Left hindlimb (tissue), 1 donor: ENCODE results near the gene WBP11.

Experiments
- DNase-seq: peaks from one replicate; pipeline ENCODE4 v3.0.0-alpha.2; 2018

WBP11 gene

DNA sequence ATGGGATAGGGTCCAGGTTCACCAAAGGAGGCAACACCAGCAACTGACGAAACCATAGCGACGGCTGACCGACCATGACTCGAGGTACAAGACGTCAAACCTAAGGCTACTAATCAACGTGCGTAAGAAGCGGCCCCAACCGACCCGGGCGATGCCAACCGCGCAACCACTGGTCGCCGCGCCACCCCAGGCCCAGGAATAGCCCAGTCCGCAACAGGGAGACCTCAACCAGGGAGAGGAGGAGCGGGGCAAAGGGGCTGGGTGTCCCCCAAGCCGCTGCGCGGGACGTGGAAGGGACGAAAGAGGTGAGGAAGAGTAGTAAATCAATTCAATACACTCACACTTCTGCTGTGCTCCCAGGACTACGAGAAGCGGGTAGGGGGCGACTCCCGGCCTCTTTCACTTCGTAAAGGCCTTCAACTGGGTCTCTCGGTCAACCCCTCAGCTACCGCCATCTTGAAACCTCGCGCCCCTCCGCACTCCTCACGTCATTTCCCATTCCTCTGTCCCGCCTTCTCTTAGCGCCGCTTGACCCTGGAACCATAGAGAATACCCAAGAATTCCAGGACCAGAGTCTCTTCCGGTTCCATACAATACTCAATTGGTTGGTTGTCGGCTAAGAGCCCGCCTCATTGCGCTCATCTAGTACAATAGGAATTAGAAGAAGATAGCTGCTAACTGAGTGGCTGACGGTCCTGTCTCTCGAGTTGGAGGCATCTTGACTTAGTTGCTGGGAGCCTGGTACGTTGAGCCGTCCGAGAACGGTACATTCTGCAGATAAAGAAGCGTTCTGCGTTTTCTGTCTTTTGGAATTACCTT is at the start of gene WBP11, which contains the start of gene C12orf60:
Gene WBP11 (minus strand): TSS at position 468 of the 819 bp plus-strand sequence. CDS start 2,095 bp downstream, outside the sequence.
Gene C12orf60 (plus strand): TSS at position 660 of the 819 bp plus-strand sequence. CDS start 19,266 bp downstream, outside the sequence.
- peak; percentile 96 for DNase-seq

DNA sequence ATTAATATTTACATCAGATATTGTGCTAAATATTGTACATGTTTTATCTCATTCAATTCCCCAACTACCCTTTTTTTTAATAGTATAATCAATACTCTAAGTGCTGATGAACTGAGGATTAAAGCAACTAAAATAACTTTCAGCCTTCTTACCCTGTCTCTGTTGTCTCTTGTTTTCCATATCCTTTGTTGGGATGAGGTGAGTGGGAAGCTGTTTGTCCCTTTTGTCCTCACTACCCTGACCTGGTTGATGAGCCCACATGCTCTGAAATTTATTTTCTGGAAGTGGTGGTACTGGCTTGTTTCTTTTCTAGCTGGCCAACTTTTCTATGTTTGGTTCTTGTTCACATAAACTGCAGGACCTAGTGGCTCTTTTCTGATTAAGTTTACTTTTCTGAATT is 49.6 kb upstream of the WBP11 start:
- DNase-seq: no peak

DNA sequence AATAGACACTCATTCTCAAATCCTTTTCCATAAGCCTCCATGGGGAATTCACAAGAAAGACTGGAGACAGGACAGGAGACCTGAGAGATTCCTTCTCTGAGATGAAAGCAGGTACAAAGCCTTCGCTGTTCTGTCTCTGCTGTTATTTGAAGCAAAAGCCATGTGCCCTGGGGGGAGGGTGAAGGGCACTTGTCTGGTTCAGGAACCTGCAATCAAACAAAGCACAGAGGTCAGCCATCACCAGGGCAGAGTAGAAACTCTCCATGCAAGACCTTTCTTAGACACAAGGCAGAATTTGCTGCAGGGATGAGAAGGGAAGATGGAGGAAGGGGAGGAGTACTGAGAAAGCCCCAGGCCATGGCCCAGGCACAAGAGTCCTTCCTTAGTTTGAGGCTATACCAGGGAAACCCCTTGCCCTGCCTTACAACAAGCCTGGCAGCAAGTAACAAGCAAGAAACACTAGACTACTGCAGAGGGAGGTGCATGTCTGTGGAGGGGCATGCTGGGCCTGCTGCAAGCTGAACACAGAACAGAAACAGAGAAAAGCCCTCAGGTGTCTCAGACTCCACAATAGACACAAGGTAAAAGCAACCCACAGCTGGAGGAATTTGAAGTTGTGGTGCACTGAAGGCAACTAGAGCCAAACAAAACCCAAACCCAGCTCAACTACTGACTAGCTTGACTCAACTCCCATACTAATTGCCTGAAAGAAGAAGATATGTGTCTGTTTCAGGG is 47.8 kb upstream of the WBP11 start:
- no peak for DNase-seq

DNA sequence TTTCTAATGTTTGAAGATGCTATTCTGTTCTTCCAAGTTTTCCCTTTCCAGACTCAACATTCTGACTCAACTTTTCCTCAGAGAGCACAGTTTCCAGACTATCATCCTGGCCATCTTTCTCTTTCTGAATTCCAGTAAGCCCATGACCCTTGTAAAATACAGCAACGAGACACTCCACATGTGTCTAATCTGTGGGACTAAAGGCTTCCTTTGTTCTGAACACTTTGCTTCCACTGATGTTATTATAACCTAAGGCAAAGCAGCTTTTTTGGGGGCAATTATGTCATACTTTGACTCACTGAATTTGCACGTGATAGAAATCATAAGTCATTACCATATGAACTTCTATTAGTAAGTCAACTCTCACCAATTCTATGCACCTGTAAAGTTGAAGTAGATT is 46.4 kb upstream of the WBP11 start:
- no peak for DNase-seq

DNA sequence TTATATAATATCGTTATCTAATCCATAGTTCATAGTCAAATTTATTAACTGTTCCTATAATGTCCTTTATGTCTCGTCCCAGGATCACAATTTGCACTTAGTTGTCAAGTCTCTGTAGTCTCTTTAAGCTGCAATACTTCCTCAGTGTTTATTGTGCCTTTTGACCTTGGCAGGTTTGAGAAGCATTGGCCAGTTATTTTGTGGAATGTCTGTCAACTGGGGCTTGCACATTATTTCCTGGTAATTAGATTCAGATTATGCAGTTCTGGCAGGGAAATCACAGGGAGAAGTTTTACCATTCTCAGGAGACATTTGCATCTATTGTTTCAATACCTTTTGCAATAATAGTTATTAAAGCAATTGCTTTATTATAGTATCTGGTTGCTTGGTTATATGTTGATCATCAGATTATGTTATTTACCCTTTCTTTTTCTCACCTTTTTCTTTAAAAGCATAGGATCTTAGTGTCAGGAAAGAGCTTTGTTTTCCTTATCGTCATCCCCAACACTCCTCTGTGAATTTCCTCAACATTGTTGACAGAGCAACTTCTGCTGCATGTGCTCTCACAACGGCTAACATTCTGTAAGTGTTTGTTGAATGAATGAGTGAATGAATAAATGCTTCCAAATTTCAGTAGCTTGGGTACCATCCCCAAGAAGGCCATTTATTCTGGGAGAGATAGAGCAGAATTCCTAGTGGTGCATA is 43.8 kb upstream of the WBP11 start:
- DNase-seq: no peak

DNA sequence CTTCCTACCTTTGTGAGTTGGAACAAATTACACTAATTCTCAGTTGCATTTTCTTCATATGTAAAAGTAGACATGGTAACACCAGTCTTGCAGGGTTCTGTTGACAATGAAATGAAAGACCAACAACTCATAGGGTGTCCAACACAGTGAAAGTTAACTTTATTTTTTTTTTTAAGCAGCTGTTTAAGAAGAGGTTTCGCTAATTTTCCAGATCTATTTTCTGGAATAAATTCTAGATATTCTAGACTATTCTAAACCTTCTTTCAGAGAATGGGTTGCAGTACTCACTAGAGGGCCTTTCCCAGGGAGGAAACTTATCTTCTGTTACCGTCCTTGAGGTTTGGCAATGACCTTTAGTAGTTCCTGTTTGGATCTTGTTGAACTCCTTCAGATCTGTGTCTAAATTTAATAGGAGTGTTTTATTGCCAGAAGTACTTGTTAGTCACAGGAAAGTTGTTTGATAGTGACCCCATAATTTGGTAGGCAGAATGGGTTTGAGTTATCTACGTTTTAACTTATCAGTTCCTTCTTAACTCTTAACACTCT is 42.8 kb upstream of the WBP11 start:
- no peak for DNase-seq

DNA sequence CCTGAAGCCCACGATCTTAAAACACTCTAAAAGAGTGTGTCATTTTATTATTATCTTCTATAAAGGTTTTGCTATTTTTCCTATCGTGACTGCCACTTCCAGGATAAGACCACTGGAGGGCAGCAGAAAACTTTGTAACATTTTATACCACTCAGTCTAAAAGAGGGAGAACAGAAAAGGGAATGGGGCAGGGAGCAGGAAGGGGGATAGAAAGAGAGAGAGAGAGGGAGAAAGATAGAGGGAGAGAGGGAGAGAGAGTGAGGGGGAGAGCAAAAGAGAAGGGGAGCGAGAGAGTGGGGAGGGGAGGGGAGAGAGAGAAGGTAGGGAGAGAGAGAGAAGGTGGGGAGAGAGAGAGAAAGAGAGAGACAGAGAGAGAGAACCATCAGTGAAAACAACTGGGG is 42.1 kb upstream of the WBP11 start:
- peak; percentile 52 for DNase-seq

DNA sequence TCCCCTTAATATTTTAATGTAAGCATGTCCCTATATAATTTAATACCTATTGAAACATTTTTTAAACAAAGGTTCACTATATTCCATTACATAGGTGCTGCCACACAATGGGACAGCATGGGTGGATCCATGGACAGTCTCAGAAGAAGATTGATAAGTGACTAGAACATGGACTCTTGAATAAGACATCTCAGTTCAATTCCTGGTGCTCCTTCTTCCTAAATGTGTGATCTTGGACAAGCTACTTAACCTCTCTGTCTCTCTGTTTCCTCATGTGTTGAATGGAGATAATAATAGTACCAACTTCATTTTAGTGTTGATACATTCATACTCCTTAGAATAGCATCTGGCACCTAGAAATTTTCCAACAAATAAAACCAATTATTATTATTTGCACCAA is 41.1 kb upstream of the WBP11 start:
- no peak for DNase-seq

DNA sequence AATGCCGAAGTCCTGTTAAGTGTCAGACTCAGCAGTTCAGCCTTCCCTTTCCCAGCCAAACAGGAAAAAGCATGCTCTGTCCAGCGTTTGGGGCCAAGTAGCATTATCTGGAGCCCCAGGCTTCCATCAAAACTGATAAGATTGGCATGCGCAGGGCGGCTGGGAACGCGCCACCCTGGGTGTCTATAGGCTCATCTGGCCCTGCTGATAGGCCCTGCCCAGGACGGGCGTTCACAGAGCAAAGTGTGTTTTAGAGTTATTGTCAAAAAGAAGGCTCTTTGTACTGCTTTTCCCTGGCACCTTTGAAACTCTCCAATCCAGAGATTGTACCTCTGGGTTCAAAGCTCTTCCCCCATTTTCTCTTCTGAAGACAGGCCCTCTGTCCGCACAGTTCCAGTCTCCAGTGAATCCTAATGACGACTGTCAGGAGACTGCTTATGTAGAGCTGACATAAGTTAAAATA is 40.2 kb upstream of the WBP11 start, which contains the start of gene ART4:
Gene ART4 (minus strand): TSS at position 102 of the 463 bp plus-strand sequence. CDS start 413 bp downstream, outside the sequence.
- no peak for DNase-seq

DNA sequence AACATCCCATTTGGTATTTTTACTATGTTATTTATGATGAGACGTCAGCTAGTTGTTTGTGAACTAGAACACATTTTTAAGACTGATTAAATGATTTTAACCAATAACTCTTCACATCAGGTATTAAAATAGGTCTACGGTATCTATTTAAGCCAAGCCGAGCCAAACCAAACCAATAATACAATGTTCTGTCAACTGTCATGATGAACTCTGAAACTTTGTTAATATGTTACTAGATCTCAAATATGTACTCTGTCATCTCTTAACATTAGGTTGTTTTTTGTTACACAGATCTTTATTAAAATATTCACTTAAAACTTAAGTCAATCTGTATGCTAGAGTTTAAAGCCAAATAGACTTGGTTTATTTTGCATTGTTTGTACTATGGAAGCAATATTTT is 39.0 kb upstream of the WBP11 start:
- no peak for DNase-seq

DNA sequence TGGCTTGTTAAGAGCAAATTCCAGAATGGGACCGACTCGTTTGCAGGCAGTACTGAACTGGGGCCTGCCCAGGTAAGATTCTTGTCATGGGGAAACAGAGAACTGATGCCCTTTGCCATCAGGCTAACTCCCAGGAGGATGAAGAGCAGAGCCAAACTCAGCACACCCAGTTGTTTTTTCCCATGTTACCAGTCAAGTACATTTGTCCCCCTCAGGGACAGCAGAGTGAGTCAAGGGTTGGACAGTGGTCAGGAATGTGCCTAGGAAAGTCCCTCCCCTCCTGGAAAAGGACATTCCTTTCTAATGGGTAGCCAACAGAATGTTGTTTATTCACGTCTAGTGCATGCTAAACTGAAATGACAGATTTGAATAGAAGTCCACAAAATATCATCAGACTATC is 38.5 kb upstream of the WBP11 start:
- no peak for DNase-seq

DNA sequence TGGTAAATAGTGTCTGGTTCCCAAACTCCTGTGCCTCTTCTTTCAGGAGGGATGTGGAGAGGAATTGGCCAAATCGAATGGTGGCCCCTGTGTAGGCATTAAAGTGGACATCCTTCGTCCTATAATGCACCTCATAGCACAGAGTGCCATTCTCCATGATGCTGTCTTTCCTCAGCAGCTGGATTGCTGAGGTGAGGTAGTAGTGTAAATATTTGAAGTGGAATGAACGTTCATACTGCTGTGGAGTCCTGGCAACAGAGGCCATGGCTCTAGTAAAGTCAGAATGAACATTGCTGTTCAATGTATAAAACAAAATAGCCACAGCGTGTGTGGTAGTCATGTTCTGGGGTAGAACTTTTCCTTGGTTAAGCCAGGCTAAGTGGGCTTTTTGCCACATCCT is 37.3 kb upstream of the WBP11 start:
- no peak for DNase-seq

DNA sequence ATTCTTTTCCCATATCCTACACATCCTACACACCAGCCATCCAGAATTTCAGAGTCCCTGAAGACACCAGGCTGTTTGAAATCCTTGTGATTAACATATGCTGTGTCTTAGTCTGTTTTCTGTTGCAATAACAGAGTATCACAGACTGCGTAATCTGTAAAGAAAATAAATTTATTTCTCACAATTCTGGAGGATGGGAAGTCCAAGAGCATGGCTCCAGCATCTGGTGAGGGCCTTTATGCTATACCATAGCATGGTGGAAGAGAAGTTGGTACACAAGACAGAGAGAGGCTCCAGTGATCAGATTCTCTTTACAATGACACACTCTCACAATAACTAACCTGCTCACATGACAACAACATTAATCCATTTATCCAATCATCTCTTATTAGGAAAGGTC is 36.0 kb upstream of the WBP11 start:
- DNase-seq: no peak

DNA sequence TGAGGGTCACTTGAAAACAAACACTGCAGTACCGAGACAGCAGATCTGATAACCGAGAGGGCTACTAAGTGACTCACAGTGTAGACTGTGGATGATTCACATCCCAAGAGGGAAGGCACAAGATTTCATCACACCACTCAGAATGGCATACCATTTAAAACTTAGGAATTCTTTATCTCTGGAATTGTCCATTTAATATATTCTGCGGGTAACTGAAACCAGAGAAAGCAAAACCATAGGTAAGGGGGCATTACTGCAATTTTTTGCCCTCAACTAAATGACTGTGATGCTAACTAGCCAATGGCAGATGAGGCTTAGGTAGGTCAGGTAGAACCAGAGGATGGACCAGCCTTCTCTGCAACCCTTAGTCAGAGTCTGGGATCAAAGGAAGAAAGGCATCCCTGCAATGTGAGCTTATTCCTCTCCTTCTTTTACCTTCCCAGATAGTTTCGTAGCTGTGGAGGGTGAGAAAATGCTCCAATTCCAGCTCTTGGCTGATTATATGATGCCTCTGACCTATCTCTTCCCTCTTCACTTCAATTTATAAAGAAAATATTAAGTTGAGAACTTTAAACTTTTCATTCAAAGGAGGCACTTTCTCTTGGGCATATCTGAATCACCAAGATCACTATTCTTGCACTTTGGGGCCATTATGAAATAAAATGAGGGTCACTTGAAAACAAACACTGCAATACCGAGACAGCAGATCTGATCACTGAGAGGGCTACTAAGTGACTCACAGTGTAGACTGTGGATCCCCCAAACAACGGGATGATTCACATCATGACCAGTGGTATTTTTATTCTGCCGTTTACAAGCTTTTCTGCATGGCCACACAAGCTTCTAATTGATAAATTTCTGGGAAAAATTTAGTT is 33.3 kb upstream of the WBP11 start:
- DNase-seq: no peak

DNA sequence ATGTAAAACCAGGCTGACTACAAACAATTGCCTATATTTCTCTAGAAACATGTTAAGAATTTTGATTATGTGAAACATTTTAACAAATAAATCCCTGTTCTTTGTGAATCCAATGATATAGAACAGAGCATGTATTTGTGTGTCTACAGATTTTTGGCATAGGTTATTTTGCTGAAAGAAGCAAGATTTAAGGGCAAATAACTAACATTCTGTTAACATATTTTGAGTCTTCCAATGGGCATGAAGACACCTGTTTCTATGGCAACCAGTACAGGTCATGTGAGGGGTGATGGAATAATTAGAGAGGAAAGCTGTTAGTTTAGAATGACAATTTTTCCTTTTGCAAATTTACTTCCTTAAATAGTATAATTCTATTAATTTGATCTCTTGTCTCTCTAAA is 31.2 kb upstream of the WBP11 start:
- no peak for DNase-seq

DNA sequence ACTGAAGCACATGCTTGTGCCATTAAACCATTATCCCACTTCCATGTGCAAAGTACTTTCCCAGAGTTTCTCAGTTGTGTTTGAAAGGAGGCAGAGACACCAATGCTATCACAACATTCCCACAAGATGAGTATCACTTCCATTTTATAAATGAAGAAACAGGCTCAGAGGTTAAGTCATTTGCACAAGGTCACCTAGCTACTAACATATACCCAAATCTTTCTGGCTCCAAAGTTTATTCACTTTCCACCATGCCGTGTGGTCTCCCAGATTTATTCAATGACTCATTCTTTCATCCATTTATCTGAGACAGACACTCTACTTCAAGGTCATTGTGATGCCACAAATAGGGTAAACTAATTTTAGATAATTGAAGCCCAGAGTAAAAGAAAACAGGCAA is 30.7 kb upstream of the WBP11 start:
- DNase-seq: no peak

DNA sequence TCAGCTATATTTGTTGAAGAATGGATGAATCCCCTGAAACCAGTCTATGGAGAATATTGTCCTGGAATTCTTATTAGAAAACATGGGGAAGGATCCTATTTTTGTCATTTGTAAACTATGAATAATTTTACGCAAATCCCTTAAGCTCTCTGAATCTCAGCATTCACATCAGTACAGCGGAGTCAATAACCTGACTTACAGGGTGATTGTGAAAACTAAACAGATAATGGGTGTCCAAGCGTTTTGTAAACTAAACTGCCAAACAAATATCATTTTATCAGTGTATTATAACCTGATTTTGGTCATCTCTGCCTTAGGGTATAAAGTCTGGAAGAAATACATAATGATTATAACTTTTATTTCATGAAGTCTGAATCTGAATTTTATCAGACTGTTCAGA is 30.1 kb upstream of the WBP11 start:
- no peak for DNase-seq

DNA sequence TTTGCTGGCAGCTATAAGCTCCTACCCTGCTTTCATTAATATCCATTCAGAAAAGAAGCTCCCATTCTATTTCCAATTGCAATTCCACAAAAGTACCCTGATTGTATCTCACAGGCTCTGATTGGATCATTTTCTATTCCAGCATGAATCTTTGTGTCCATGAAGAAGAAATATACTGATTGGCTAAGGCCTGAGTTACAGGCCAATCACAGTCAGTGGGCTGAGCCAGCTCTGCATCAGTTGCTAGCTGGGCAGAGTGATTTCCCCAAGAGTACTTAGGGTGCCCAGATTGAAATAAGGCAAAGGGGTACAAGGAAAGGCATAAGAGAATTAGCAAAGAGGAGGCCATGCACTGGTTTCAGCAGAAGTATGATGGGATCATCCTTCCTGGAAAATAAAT is 25.6 kb upstream of the WBP11 start:
- DNase-seq: no peak

DNA sequence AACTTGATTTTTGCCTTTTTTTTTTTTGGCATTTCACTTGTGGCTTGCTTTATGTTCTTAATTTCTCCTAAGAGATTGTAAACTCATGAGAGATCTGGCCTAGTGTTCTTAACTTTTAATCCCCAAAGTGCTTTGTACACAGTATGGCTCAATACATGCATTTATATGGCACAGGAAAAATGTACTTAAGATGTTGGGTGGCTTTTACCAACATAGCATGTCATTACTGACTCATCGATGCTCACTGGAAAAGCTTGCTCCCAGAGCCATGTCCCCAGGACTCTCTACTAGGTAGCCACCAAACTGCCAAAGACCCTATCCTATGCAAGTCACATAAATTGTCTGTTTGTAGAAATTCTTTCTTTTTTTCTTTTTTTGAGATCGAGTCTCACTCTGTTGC is 23.8 kb upstream of the WBP11 start:
- DNase-seq: no peak

DNA sequence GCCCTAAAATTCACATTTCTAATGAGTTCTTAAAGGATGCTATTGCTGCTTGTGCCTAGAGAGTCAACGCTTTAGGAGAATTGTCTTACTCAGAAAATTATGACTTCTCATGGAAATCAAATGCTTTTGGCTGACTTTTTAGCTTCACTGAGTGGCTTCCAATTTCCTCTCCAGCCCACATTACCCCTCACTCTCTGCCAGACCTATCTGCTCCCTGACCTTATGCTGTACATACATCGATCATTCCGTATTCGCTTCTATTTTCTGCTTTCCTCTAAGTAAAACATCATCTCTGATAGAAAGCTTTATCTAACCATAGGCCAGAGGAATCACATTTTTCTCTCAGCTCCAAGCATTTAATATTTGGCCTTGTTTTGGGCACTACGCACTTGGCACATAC is 23.2 kb upstream of the WBP11 start:
- no peak for DNase-seq

DNA sequence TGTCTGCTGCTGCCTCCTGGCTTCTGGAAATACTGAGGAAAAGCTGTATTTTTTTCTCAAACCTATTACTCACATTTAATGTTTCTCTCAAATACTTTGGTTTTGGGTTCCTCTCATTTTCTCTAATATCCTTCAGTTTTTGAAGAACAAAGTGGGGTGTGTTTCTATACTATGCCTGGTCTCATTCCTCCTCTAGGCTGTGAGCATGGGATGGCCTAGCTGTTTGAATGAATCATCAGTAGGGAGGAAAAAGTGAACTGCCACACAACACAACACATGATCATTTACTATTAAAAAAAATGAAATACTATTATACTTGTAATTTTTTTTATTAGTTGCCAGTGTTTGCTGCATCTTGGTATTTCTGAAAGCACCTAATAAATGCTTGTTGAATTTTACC is 22.0 kb upstream of the WBP11 start:
- no peak for DNase-seq

DNA sequence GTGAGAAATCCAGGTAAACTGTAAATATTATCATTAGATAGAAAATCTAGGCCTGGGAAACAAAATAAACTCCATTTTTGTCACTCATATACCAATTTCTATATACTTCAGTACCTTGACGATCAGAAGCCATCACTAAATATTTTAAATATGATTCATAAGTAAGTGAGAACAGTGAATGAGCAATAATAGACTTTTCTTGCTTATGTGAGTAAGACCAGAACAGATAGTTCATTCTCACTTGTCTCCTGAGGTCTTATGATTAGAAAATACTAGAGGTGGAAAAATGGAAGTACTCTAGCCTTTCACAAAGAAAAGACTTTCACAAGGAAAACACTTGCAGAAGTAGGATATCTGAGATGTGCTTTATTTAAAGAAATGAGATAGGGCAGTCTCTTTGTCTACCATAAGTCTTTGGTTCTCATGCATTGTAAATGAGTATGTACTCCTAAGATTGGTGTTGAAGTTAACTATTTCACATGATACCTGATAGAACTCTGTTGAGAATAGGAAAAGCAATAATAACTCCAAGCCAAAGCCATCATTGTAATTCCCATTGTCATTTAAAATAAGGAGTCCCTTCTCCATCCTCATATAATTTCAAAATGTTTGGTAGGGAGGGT is 20.8 kb upstream of the WBP11 start:
- DNase-seq: no peak
